ENCODE results near the gene SLC29A1.

The SLC29A1 gene

DNA sequence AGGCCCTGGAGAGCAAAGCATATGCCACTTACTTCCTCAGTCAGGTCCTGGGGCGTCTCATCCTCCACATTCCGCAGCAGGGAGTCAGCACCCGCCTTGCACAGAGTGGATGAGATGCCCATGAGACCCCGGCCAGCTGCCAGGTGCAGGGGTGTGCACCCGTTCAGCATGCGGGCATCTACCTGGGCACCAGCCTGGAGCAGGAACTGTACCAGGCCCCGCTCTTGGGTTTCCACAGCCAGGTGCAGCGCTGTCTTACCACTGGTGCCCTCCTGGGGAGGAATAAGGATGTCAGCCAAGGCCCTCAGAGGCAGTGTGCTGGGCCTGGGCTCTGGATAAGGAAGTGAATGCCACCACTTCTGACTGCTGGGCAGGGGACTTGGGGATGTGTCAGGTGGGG lies 36.6 kb downstream of the SLC29A1 start:
- in situ Hi-C loops (cut with HindIII; ENCODE audit: low pct_unique_long_range_greater_than_20kb, low sequenced_read_pairs) = no loop called here
- DNase-seq (ENCODE audit: low read depth in 1 of 2, low spot score in 1 of 2) = no peak
- TF ChIP-seq JUND (IDR thresholded peaks at IDR 0.05; ENCODE audit: low read depth) = no peak

DNA sequence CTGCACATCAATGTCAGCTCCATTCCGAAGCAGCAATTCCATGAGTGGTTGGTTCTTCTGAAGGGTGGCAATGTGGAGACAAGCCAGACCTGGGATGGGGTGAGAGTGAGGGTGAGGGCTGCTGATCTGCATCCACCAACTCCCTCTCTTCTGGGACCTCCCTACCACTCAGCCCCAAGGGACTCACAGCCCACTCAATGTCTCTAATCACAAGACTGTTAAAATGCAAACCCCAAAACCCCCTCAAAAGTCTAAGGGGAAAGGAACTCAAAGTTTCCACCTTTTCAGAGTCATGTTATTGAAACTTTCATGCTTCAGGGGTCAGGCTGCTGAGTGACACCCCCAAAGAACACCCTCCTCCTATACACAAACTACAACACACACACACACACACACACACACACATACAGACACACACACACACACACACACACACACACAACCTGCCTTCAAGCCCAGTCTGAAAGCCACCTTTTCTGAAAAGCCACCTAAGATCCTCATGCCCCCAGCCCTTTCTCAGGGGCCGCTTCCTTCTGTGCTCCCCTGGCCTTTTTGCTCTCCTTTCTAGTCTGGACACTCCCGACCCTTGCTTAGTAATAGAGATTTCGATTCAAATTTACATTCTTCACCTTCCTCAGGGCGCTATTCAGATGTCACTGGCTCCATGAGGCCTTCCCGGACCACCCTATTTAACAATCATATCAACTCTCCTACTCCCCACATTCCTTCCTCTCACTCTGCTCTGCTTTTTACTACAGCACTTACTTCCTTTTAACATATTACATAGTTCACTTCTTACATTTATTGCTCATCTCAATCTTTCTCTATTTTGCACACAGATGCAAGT lies 37.3 kb downstream of the SLC29A1 start:
- in situ Hi-C loops (cut with HindIII; ENCODE audit: low pct_unique_long_range_greater_than_20kb, low sequenced_read_pairs) = no loop called here
- no peak for DNase-seq (ENCODE audit: low read depth in 1 of 2, low spot score in 1 of 2)
- no peak for TF ChIP-seq JUND (IDR thresholded peaks at IDR 0.05; ENCODE audit: low read depth)

DNA sequence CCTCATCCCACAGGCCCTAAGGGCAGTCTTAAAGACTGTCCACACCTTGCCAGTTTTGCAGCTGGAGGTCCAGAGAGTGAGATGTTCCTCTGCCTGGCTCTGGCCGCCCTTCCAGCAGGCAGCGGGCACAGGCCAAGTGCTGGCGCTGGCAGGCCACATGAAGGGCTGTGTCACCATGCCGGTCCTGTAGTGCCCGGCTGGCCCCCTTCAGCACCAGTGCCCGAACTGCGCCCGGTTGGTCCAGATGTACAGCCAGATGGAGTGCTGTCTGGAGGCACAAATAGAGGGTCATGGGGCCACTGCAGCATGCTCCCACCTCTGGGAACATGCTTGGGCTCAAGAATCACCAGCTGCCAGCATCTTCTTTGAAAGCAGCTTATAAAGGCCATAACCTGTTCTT lies 38.2 kb downstream of the SLC29A1 start:
- TF ChIP-seq JUND (IDR thresholded peaks at IDR 0.05; ENCODE audit: low read depth) = no peak
- DNase-seq (ENCODE audit: low read depth in 1 of 2, low spot score in 1 of 2) = no peak
- in situ Hi-C loops (cut with HindIII; ENCODE audit: low pct_unique_long_range_greater_than_20kb, low sequenced_read_pairs) = no loop called here

DNA sequence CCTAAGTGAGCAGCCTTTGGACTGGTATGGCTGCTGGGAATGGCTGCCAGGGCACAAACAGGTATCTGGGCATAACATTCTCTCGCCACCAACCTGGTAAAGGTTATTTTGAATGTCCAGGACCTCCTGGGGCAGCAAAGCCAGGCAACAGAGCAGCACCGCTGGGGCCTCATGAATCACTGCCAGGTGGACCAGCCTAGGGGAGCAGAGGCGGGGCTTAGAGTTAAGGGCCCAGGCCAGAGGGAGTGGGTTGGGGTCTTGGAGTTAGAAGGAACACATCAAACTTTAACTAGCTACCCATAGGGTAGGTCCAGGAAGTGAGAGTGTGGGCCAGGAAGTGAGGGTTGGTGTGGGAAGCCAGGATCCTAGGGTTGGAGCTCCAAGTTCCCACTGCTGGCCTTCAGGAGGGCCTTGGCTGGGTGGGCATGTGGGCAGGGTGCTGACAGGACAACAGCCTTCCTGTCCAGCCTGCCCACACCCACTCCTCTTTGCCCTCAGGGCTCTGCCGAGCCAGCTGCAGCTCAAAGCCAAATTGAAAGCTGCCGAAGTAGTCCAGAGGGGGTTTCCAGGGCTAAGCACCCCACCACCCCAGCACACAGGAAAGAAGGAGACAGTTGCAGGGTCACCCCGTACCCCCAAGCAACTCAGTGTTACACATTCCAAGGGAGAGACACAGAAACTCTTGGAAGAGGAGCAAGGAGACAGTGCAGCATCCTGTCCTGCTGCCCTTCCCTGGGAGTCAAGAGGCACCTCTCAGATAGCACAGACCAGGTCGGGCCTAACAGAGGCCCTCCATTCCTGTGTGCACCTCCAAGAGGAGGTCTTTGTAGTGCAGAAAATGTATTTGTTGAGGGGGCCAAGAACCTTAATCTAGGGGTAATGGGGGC lies 39.3 kb downstream of the SLC29A1 start:
- DNase-seq (ENCODE audit: low read depth in 1 of 2, low spot score in 1 of 2) = no peak
- TF ChIP-seq JUND (IDR thresholded peaks at IDR 0.05; ENCODE audit: low read depth) = no peak
- in situ Hi-C loops (cut with HindIII; ENCODE audit: low pct_unique_long_range_greater_than_20kb, low sequenced_read_pairs) = no loop called here

DNA sequence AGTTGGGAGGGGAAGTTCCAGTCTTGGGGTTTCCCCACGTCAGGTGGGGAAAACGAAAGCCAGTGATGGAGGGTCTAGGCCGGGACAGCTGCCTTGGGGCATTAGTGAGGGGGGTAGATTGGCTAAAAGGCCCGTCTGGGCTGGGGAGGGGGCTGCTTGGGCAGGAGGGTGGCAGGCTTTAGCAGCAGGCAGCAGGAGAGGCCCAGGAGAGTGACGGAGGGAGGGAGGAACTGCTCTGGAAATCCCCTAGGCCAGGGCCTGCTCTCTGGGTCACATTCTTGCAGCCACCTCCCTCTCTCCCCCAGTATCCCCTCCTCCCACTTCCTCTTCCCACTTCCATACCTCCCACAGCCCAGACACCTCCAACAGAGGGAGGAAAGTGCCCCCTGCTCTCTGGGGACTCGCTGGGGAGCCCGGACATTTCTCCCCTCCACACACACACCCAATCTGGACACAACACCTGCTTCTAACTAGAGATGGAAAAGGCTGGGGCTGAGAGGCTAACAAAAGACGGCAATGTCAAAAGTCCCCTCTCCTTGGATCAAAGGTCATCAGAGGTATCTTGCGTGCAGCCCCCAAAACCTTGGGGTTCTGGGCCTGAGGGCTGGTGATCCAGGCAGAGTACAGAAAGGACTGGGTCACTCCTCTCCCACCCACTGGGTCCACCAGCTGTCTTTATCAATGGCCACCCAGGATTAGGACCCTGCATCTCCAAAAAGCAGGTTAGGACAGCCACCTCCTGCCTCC lies 40.1 kb downstream of the SLC29A1 start:
- DNase-seq (ENCODE audit: low read depth in 1 of 2, low spot score in 1 of 2) = no peak
- no peak for TF ChIP-seq JUND (IDR thresholded peaks at IDR 0.05; ENCODE audit: low read depth)
- in situ Hi-C loops (cut with HindIII; ENCODE audit: low pct_unique_long_range_greater_than_20kb, low sequenced_read_pairs) = no loop called here

DNA sequence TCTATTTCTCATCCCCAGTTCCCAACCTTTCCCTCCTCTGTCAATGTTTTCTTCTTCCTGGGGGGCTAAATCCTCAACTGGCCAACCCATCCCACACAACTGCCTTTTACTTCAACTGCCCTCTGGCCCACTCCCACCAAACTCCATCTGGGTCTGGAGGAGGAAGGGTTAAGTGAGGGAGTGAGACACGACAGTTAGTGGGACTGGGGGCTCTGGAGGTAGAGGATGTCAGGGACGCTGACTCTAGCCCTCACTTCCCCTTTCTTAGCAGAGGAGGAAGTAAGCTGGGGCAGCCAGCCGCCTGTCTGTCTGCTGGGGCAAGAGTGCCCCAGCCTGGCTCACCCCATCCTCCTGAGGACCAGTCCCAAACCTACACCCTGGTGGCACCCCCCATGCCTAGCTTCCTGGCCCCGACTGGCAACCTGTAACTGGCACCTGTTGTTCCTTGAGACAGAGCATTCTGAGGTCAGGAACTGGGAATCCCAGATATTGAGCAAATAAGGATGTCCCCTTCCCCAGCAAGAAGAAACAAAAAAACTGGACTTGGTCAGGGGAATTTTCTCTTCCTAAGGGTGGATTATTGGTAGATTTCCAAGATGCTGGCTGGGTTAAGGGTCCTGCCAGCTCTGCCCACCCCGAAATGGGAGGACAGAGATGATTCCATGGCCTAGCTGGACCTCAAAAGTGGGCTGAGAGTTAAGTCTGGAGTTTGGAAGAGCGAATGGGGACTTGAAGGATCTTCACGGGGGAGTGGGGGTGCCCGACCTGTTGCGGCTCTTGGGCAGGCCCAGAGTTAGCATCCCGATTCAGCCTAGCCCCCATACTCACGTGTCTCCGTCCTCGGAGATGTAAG lies 41.0 kb downstream of the SLC29A1 start:
- no peak for DNase-seq (ENCODE audit: low read depth in 1 of 2, low spot score in 1 of 2)
- TF ChIP-seq JUND (IDR thresholded peaks at IDR 0.05; ENCODE audit: low read depth) = no peak
- in situ Hi-C loops (cut with HindIII; ENCODE audit: low pct_unique_long_range_greater_than_20kb, low sequenced_read_pairs) = no loop called here

DNA sequence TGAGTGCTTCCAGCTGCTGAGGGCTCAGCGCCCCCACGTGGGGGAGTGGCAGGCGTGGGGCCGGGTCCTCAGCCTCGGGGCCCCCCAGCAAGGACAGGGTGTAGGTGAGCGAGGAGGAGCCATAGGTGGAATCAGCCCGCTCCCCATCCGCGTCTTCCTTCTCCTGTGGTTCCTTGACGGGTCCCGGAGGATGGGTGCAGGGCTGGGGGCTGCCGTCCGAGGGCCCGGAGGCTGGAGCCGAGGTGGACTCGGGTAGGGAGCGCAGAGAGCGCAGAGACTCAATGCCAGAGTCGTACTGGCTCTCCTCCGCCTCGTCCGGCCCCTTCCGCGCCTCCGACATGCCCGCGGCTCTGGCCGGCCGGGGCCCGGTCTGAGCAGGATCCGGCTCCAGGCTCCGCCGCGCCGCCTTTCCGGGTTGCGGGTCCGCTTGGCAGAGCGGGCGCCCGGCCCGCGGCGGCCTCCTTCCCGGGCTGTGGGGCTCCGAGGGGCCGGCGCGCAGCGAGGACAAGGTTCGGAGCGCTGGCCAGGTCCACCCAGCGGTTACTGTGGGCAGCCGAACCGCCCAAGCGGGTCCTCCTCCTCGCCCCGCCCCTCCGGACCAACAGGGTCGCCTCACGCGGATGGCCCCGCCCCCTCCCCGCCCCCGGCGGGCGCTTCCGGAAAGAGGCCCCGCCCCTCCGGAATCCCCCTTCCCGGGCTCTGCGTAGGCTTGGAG lies 41.8 kb downstream of the SLC29A1 start, which contains the start of gene NFKBIE:
NFKBIE (minus strand) TSS at position 545 of the 715 bp plus-strand sequence; CDS start at position 340, 205 bp downstream.
- in situ Hi-C loops (cut with HindIII; ENCODE audit: low pct_unique_long_range_greater_than_20kb, low sequenced_read_pairs) = no loop called here
- no peak for TF ChIP-seq JUND (IDR thresholded peaks at IDR 0.05; ENCODE audit: low read depth)
- peak; percentile 88 for DNase-seq (ENCODE audit: low read depth in 1 of 2, low spot score in 1 of 2)

DNA sequence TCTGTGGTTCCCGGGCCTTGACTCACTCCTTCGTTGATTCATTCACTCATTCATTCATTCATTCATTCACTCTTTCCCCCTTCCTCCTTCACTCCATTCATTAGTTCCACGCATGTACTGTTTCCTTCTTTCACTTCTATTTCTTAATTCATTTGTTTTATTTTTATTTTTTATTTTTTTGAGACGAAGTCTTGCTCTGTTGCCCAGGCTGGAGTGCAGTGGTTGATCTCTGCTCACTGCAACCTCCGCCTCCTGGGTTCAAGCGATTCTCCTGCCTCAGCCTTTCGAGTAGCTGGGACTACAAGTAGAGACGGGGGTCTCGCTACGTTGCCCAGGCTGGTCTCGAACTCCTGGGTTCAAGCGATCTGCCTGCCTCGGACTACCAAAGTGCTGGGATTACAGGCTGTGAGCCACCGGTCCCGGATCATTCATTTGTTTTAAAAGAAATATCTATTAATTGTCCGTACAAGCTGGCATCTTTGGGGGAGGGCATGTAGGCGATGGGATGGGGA lies 42.4 kb downstream of the SLC29A1 start:
- DNase-seq (ENCODE audit: low read depth in 1 of 2, low spot score in 1 of 2) = no peak
- no peak for TF ChIP-seq JUND (IDR thresholded peaks at IDR 0.05; ENCODE audit: low read depth)
- in situ Hi-C loops (cut with HindIII; ENCODE audit: low pct_unique_long_range_greater_than_20kb, low sequenced_read_pairs) = no loop called here

DNA sequence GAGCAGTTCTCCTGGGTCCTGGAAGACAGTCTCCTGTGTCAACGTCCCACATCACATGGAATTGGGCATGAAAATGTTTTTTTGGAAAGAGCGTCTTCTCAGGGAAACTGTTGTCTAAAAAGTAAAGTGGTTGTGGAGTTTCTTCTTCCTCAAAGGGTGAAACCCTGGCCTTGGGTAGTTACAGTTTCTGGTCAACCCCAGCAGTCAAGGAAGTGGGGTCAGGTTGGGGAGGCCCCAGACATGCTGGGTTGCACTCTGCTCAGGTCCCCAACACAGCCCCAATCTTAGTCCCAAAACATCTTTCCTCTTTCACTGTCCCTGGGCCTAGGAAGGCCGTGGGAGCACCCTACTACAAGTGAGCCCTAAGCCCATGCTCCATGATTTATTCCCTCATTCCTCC lies 43.0 kb downstream of the SLC29A1 start:
- in situ Hi-C loops (cut with HindIII; ENCODE audit: low pct_unique_long_range_greater_than_20kb, low sequenced_read_pairs) = no loop called here
- DNase-seq (ENCODE audit: low read depth in 1 of 2, low spot score in 1 of 2) = no peak
- TF ChIP-seq JUND (IDR thresholded peaks at IDR 0.05; ENCODE audit: low read depth) = no peak

DNA sequence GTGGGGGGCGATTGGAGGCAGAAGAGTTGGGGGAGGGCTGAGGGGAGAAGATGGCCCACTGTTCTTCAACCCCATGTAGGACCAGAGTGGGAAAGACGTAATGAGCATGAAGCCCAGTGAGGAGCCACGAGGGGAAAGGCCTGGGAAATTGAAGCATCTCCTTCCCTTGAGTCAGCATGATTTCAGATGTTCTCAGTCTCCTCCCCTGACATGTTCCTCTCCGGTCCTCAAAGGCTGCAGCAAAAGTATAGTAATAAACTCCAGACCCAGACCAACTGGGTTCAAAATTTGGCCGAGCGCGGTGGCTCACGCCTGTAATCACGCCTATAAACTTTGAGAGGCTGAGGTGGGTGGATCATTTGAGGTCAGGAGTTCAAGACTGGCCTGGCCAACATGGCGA lies 43.9 kb downstream of the SLC29A1 start:
- no peak for DNase-seq (ENCODE audit: low read depth in 1 of 2, low spot score in 1 of 2)
- no peak for TF ChIP-seq JUND (IDR thresholded peaks at IDR 0.05; ENCODE audit: low read depth)
- in situ Hi-C loops (cut with HindIII; ENCODE audit: low pct_unique_long_range_greater_than_20kb, low sequenced_read_pairs) = no loop called here

DNA sequence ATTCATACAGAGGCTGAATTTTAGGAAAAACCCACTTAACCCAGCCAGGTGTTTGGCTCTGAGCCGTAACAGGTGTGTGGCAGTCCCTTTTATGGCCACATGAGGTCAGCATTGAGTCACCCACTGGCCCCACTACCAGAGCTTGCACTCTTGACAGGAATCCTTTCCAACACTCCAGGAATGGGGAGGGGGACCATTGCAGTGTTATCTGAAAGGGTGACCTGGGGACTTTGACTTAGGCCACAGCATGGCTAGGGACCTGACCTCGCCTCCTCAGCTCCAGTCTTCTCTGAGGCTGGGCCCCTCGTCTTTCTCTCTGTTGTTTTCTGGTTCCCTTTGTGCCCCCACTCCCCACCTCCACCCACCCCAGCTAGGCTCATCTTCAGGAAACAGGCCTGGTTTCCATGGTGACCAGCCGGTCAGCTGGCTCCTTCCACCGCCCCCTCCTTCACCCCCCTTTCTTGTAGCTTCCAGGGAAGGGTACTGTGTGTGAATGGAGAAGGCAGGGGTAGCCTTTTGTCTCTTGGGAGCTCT lies 44.8 kb downstream of the SLC29A1 start:
- in situ Hi-C loops (cut with HindIII; ENCODE audit: low pct_unique_long_range_greater_than_20kb, low sequenced_read_pairs) = no loop called here
- DNase-seq (ENCODE audit: low read depth in 1 of 2, low spot score in 1 of 2) = peak; percentile 70 to 71
- TF ChIP-seq JUND (IDR thresholded peaks at IDR 0.05; ENCODE audit: low read depth) = no peak

Measured in T47D (cell line).